ENCODE measurements around the gene STAC. TPM values are rescaled to one million over a fixed set of nuclear protein-coding genes. Genes with fewer than 3 reads are reported as not detected.

The STAC gene
- total RNA-seq, 1 experiment from 2014 or later, result not detected

- H3K4me1 ChIP-seq, result no peaks in the 10 kb centered on the region
- peaks cover 24% of the 10 kb centered on the region for H3K27me3 Mint-ChIP-seq (ENCODE audit: insufficient read depth, unreplicated experiment)
- H3K9me3 ChIP-seq, result no peaks in the 10 kb centered on the region
- H3K4me3 Mint-ChIP-seq (ENCODE audit: unreplicated experiment), result no peak overlapping the region
- no peaks in the 10 kb centered on the region for H3K36me3 ChIP-seq (ENCODE audit: control insufficient read depth, insufficient read depth, low read length)
- CTCF ChIA-PET, result interaction anchor here (0.6 kb wide), 1 partner anchor 250 kb away, joined by 3 read pairs; no protein-coding TSS in a partner anchor
- H3K4me3 ChIP-seq (ENCODE audit: low read depth, low read length), result no peak overlapping the region
- H3K27ac Mint-ChIP-seq (ENCODE audit: unreplicated experiment), result no peak overlapping the region
- intact Hi-C loops (cut with micrococcal nuclease; ENCODE audit: unreplicated experiment), result no loop called here
- H3K36me3 Mint-ChIP-seq (ENCODE audit: insufficient read depth, unreplicated experiment), result no peaks in the 10 kb centered on the region
- H3K27me3 ChIP-seq (replicated peaks; ENCODE audit: control insufficient read depth, insufficient read depth, low read length), result no peaks in the 10 kb centered on the region
- TF ChIP-seq CTCF (IDR thresholded peaks at IDR 0.05; ENCODE audit: insufficient read depth in 1 of 2, low read depth in 1 of 2, low read length in 1 of 2, severe bottlenecking in 1 of 2, unreplicated experiment in 1 of 2), result no peak
- POLR2A ChIA-PET, result no interaction called here
- no peaks in the 10 kb centered on the region for H3K4me1 Mint-ChIP-seq (ENCODE audit: low read depth, unreplicated experiment)
- no peak for DNase-seq
- no TSS peak for BruUV-seq (replicated peaks)
- H3K9me3 Mint-ChIP-seq (ENCODE audit: unreplicated experiment), result no peaks in the 10 kb centered on the region
Measured at GRCh38 chr3:36397841-36398240, 17.5 kb downstream of the STAC start.

GRCh38 chr3:36399933-36400332, 19.6 kb downstream of the STAC start:
- H3K9me3 Mint-ChIP-seq (ENCODE audit: unreplicated experiment), result no peaks in the 10 kb centered on the region
- DNase-seq, result no peak
- H3K4me3 Mint-ChIP-seq (ENCODE audit: unreplicated experiment), result no peak overlapping the region
- intact Hi-C loops (cut with micrococcal nuclease; ENCODE audit: unreplicated experiment), result no loop called here
- CTCF ChIA-PET, result no interaction called here
- peaks cover 18% of the 10 kb centered on the region for H3K27me3 Mint-ChIP-seq (ENCODE audit: insufficient read depth, unreplicated experiment)
- H3K36me3 ChIP-seq (ENCODE audit: control insufficient read depth, insufficient read depth, low read length), result no peaks in the 10 kb centered on the region
- no peak overlapping the region for H3K27ac Mint-ChIP-seq (ENCODE audit: unreplicated experiment)
- H3K27me3 ChIP-seq (replicated peaks; ENCODE audit: control insufficient read depth, insufficient read depth, low read length), result no peaks in the 10 kb centered on the region
- TF ChIP-seq CTCF (IDR thresholded peaks at IDR 0.05; ENCODE audit: insufficient read depth in 1 of 2, low read depth in 1 of 2, low read length in 1 of 2, severe bottlenecking in 1 of 2, unreplicated experiment in 1 of 2), result no peak
- no peaks in the 10 kb centered on the region for H3K4me1 ChIP-seq
- H3K36me3 Mint-ChIP-seq (ENCODE audit: insufficient read depth, unreplicated experiment), result no peaks in the 10 kb centered on the region
- no peaks in the 10 kb centered on the region for H3K4me1 Mint-ChIP-seq (ENCODE audit: low read depth, unreplicated experiment)
- H3K9me3 ChIP-seq, result no peaks in the 10 kb centered on the region
- POLR2A ChIA-PET, result no interaction called here
- BruUV-seq (replicated peaks), result no TSS peak
- H3K4me3 ChIP-seq (ENCODE audit: low read depth, low read length), result no peak overlapping the region

GRCh38 chr3:36401056-36401455, 20.8 kb downstream of the STAC start:
- POLR2A ChIA-PET, result no interaction called here

More at GRCh38 chr3:36401056-36401455, 20.8 kb downstream of the STAC start:
- H3K36me3 Mint-ChIP-seq (ENCODE audit: insufficient read depth, unreplicated experiment), result no peaks in the 10 kb centered on the region
- no peaks in the 10 kb centered on the region for H3K4me1 Mint-ChIP-seq (ENCODE audit: low read depth, unreplicated experiment)
- Histone ChIP-seq H3K36me3 (ENCODE audit: control insufficient read depth, insufficient read depth, low read length) (no peaks in the 10 kb centered on the region), H3K9me3 (no peaks in the 10 kb centered on the region), H3K4me3 (ENCODE audit: low read depth, low read length) (no peak overlapping the region), H3K4me1 (no peaks in the 10 kb centered on the region), H3K27me3 (replicated peaks; ENCODE audit: control insufficient read depth, insufficient read depth, low read length) (no peaks in the 10 kb centered on the region)
- no peaks in the 10 kb centered on the region for H3K9me3 Mint-ChIP-seq (ENCODE audit: unreplicated experiment)
- no peak overlapping the region for H3K4me3 Mint-ChIP-seq (ENCODE audit: unreplicated experiment)
- no peak overlapping the region for H3K27ac Mint-ChIP-seq (ENCODE audit: unreplicated experiment)
- TF ChIP-seq CTCF (IDR thresholded peaks at IDR 0.05; ENCODE audit: insufficient read depth in 1 of 2, low read depth in 1 of 2, low read length in 1 of 2, severe bottlenecking in 1 of 2, unreplicated experiment in 1 of 2), result no peak
- BruUV-seq (replicated peaks), result no TSS peak
- intact Hi-C loops (cut with micrococcal nuclease; ENCODE audit: unreplicated experiment), result no loop called here
- H3K27me3 Mint-ChIP-seq (ENCODE audit: insufficient read depth, unreplicated experiment), result peaks cover 19% of the 10 kb centered on the region
- CTCF ChIA-PET, result no interaction called here
- no peak for DNase-seq

Measured in Caco-2 (cell line).